H1 (cell line): ENCODE results near the gene ZDHHC3. TPM values are rescaled to one million over a fixed set of nuclear protein-coding genes. Genes with fewer than 3 reads are reported as not detected.

Experiments
- CBX8 ChIP-seq: fragments of 300-800, 300-1000 bp; sonication (generic); IDR thresholded peaks from 2 replicates; pipeline ENCODE4 v1.7.1; 2016; ENCODE audit warnings: low read depth, low read length, borderline replicate concordance
- FOSL1 ChIP-seq: IDR thresholded peaks from 2 replicates; pipeline ENCODE4 v1.6.1; 2011; ENCODE audit warnings: mild to moderate bottlenecking, low read depth, low read length, moderate library complexity; ENCODE audit not compliant: insufficient read depth
- SRF ChIP-seq: IDR thresholded peaks from 2 replicates; pipeline ENCODE4 v1.6.1; 2011; ENCODE audit warnings: mild to moderate bottlenecking, low read depth, low read length, moderate library complexity
- TAF1 ChIP-seq: IDR thresholded peaks from 2 replicates; pipeline ENCODE4 v1.6.1; 2011; ENCODE audit warnings: mild to moderate bottlenecking, low read depth, low read length
- polyA plus RNA-seq, 7 experiments: library from polyadenylated mRNA; depleted of rRNA in 3 of 7; stranded (reverse) in 5 of 7; unstranded in 2 of 7; fragments of >200 nt in 5 of 7; fragments of 200-250 nt in 2 of 7; gene quantifications; 1 replicate in 5 of 7; 2 replicates in 1 of 7; 4 replicates in 1 of 7; pipeline versions ENCODE4 v1.2.1 to v1.2.3, GENCODE V29; 2011 to 2013; ENCODE audit warnings: missing spikeins in 2 of 7, mixed read lengths in 2 of 7
- total RNA-seq: library from RNA; stranded (reverse); fragmentation: NEBNext Ultra II Directional; extraction: Animal tissue kit (Norgen Biotek cat#: 25700); gene quantifications from 2 replicates; pipeline ENCODE4 v1.2.1, GENCODE V29; 2021
- TF ChIP-seq, protein P1 (sequence below): IDR thresholded peaks from 2 replicates; pipeline ENCODE4 v1.6.1; 2012; ENCODE audit warnings: inconsistent platforms

The ZDHHC3 gene
- total and polyA plus RNA-seq, 2 of the 8 experiments (the other 6 are each of a cell fraction or from before 2014, with no cell fraction given): 77.4 to 88.7 TPM

DNA sequence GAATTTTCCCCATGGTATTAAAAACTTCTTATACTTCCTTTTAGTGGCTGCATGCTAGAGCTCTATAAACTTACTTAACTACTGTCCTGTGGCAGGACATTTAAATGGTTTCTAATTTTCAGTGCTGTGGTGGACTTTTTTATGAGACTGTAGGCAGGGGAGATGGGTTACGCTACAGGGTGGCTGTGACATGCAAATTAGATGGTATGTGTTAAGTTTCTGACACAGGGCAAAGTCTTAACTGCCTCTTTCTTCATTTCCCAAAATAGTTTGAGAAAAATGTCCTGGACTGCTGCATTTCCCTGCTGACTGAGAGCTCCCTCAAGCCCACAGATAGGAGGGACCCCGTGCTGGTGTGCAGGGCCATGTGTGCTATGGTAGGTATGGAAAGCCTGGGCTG is 79.5 kb downstream of the ZDHHC3 start (continued):
- TF ChIP-seq TAF1 (no peak), SRF (no peak), FOSL1 (no peak), CBX8 (no peak)
- TF ChIP-seq, protein P1, sequence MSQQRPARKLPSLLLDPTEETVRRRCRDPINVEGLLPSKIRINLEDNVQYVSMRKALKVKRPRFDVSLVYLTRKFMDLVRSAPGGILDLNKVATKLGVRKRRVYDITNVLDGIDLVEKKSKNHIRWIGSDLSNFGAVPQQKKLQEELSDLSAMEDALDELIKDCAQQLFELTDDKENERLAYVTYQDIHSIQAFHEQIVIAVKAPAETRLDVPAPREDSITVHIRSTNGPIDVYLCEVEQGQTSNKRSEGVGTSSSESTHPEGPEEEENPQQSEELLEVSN: no peak
